Stimulated activated CD8-positive, alpha-beta memory T cell treated with anti-CD3 and anti-CD28 coated beads, Interleukin-7, amount 100 ng/mL, for 48 hours (primary cell): ENCODE results near the gene TFDP1.
"Not testable (repeated sequence)": the region's sequence is repeated elsewhere in the genome, so short reads cannot be mapped to it uniquely, and the experiment has no call there.

Experiments
- DNase-seq, 2 donors: peaks; one replicate each; pipeline ENCODE4 v3.0.0-alpha.2; 2020; ENCODE audit warnings: low read depth in 1 of 2; ENCODE audit errors: extremely low read depth in 1 of 2

TFDP1 gene

DNA sequence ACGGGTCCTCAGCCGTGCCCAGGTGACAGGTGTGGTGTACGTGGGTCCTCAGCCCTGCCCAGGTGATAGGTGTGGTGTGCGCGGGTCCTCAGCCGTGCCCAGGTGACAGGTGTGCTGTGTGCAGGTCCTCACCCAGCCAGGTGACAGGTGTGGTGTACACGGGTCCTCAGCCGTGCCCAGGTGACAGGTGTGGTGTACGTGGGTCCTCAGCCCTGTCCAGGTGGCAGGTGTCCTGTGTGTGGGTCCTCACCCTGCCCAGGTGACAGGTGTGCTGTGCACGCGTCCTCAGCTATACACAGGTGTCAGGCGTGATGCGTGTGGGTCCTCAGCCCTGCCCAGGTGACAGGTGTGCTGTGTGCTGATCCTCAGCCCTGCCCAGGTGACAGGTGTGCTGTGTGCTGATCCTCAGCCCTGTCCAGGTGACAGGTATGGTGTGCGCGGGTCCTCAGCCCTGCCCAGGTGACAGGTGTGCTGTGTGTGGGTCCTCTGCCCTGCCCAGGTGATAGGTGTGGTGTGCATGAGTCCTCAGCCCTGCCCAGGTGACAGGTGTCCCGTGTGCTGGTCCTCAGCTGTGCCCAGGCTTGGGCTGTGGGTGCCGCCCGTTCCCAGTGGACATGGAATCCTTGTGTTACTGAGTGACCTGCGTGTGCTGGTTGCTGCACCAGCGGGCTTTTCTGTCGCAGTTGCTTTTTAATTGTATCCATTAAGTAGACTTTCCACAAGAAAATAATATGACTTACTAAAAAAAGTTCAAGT, 9.7 kb downstream of the TFDP1 start:
- DNase-seq, result not testable (repeated sequence)

DNA sequence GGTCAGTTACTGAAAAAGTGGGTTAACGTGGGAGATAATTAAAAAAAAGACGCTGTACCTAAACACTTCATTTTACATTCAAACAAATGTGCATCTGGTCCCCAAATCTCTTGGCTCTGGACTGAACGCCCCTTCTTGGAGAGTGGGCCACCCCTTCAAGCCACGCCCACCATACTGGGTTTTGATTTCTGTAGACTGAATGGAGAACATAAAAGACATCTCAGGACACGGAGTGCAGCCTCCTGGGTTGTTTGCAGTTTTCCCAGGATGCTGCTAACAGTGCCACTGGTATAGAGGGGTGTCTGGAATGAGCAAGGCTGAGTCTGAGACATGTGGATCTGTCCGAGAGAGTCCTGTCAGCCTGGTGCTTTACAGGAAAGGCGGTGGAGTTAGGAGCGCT, 10.6 kb downstream of the TFDP1 start:
- DNase-seq, result no peak

DNA sequence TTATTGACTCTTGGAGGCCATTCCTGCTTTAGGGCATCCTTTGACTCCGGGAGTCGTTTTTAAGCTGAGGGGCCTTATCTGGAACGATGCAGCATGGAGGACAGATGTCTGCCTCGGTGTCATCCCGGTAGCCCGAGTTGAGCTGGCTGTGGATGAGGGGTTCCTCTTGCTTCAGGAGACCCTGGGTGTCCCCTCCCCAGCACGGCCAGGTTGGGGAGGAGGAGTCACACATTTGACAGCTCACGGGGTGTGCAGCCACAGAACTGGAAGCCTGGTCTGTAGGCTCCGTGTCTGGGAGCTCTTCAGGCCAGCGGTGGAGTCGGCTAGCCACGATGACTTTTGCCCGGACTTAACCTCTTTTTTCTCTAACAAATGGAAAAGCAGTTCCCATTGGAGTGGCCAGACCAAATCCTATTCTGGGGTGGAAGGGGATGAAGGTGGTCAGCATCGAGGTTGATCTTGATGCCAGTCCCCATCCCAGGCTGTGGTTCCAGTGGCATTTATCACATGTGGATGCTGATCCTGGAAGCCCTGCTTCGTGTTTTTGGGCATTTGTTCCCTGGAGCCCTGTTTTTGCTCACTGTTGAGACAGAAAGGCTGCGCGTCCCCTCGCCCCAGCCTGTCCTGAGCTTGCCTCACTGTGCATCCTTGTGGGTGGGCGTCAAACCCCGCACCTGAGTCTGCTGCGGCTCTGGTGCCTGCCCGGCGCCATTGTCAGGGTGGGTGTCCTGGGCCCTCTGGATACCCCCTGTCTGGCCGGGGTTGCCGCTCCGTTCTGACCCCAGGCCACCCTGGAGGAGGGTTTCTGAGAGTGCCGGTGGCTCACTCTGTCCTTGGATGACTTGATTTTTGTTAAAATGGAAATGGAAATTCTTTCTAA, 12.0 kb downstream of the TFDP1 start:
- no peak for DNase-seq

DNA sequence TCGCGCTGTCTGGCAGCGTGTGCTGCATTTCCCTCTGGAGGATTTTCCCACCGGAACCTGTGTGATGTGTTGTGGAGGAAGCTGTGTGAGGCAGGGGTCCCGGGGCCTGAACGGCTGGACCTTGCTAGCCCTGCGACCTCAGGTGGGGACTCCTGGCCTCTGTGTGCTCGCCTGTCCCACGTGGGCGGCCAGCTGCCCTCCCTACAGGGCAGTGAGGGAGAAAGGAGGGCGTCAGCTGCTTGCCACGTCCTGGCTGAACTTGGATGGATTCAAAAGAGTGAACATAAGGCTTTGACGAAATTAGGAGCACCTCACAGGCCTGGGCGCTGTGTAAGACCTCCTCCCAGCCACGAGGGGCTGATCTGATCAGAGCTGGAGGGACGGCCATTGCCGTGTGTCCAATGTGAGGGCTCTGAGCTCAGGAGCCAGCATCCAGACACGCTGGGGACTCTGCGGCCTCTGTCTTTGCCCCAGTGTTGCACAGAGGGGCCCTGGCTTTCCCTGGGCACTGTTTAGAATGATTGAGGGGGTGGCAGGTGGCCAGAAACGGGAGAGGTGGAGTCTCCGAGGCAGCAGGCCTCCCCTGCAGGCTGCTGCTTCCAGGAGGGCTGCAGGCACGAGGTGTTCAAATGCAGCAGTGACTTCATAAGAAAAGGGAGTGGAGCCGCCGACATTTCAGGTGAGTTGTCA, 13.0 kb downstream of the TFDP1 start:
- no peak for DNase-seq

DNA sequence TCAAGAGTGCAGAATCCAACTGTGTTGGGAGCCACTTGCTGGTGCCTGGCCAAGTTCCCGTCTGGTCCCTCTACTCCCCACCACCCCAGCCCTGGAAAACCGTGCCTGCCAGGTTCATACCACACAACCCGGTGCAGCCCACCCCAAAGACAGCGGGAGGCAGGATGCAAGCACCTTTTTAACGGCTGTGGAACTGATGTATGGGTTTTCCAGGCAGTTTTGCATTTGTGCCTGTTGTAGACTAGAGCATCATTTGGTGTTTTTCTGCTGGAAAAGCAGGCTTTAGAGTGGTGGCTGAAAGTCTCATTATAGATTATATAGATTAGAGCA, 13.5 kb downstream of the TFDP1 start:
- no peak for DNase-seq

DNA sequence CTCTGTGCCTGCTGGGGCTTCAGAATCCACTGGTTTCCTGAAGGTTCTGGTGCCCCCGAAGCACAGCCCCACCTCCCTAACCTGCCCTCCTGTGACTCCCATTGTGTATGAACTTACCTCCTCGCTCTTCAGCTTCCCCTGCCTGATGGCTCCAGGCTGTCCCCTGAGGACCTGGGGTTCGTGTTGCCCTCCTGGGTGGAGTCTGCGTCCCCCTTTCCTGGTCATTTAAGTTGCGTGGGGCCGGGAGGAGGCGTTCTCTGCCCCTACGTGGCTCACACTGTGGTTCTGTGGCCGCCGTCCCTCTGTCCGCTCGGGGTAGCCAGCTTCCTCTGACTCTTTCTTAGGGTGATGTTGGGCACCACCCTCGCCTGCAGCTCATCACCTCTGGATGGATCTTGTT, 13.9 kb downstream of the TFDP1 start:
- no peak for DNase-seq

DNA sequence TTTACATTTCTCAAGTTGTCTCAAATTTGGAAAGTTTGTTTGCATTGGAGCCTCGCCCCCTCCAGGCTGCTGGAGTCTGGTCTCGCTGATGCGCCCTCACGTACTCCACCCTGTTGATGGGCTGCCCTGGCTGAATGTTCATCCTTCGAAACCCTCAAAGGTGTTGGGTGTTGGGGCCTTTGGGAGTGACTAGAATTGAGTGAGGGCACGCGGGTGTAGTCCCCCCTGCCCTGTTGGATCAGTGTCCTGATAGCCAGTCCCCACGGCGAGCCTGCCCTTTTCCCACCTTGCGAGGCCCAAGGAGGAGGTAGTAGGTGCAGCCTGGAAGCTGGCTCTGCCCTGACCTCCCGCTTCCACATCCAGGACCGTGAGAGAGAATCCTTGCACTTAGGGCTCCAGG, 14.8 kb downstream of the TFDP1 start:
- DNase-seq, result no peak

DNA sequence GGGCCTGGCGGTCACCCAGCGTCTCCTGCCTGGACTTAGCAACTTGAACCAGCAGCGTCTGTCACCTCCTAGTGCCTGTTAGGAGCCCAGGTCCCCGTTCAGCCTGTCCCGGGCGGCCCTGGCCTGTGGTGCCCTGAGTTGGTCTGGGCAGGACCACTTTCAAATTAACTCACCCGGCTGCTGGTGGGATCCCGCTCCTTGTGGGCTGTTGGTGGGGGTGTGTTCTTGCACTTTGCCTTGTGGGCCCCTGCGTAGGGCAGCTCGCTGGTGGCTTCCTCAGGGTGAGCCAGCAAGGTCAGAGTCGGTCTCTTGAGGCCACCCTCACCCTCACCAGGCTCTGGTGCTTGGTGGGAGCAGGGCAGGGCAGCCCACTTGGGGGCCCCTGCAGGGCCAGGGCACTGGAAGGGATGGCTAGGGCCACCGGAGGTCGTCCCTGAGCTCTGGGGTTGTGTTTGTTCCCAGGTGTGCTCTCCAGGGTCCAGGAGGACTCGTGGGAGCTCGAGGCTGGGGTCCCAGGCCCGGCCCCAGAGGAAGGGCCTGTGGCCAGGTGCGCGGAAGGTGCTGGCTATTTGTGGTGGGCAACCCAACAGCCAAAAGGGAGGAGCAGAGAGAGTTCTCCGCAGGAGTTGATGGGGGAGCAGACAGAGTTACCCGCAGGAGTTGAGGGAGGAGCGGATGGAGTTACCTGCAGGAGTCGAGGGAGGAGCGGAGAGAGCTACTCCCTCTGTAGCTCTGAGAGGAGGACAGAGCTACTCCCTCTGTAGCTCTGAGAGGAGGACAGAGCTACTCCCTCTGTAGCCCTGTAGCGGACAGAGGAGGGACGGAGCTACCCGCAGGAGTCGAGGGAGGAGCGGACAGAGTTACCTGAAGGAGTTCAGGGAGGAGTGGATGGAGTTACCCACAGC, 16.9 kb downstream of the TFDP1 start:
- DNase-seq, result no peak

DNA sequence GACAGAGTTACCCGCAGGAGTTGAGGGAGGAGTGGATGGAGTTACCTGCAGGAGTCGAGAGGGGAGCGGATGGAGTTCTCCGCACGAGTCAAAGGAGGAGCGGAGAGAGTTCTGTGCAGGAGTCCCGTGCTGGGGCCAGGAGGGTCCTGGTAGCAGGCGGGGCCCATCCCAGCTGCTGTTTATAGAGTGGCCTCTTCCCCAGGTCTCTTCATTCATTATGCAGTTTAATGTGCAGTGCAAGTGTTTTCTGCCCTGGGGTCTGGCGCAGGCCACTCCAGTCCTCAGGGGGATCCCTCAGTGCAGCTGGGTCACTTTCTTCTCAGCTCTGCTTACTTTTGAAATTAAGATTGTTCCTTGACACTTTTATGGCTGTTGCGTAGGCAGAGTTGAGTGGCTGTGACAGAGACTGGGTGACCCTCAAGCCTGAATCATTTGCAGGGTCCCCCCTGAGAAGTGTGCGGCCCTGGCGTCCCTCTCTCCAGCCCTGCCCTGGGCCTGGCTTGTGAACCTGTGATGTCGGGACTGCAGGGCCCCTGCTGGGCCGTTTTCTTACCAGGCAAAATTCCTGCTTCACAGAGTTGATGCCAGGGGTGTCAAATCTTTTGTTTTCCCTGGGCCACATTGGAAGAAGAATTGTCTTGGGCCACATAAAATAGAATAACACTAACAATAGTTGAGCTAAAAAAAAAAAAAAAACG, 17.9 kb downstream of the TFDP1 start:
- DNase-seq, result no peak

DNA sequence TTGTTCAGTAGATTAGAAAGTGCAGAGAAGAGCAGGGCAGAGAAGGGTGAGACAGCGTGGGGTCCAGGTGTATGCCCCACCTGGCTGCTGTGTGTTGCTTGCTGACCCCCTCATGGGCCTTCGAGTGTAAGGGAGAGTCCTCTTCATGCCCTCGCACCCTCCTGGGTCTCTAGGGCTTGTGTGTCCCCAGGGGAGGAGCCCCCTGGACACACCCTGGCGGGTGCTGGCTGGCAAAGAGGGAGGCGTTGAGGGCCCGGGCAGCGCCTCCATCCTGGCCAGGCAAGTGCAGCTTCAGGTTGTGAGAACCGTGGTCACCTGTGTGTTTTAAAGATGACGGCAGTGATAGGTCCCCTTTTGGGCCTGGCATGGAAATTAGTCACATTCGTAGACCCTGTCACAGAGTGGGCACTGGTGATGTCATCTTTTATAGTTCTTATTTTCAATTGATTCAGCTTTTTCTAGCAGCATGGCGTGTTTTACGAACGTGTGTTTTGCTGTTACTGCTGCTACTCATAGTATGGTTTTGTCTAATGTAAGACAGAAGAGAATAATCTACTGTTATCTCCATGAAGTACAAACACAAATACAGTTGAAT, 18.7 kb downstream of the TFDP1 start:
- no peak for DNase-seq

DNA sequence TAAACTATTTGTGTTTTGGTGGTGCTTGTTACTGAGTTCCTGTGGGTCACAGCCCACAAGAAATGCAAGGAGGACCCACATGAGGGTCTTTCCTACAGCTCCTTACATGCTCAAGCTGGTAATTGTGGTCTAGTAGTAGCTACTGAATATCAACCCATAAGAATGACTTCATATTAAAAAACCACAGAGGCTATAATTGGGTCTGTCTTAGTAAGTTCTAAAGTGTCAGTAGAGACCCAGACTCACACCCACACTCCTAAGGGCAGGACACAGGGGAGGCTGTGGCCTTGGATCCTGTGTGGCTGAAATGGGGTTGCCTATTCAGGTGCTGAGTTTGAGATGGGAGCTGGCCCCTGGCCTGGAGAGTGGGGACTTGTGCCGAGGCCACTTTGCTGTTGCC, 19.6 kb downstream of the TFDP1 start:
- DNase-seq, result no peak

DNA sequence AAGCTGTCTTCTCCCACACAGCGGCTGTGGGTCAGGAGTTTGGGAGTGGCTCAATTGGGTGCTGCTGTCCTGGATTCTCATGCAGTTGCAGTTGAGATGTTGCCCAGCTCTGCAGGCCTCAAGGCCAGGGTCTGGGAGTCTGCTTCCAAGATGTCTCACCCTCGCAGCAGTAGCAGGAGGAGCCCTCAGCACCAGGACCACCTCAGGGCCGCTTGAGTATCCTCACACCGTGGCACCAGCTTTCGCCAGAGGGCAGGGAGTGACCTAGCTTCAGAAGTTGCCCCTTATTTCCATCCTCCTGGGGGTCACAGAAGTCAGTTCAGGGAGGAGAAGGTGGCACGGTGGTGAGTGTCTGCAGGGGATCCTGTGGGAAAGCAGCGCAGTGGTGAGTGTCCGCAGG, 20.9 kb downstream of the TFDP1 start:
- DNase-seq, result no peak

DNA sequence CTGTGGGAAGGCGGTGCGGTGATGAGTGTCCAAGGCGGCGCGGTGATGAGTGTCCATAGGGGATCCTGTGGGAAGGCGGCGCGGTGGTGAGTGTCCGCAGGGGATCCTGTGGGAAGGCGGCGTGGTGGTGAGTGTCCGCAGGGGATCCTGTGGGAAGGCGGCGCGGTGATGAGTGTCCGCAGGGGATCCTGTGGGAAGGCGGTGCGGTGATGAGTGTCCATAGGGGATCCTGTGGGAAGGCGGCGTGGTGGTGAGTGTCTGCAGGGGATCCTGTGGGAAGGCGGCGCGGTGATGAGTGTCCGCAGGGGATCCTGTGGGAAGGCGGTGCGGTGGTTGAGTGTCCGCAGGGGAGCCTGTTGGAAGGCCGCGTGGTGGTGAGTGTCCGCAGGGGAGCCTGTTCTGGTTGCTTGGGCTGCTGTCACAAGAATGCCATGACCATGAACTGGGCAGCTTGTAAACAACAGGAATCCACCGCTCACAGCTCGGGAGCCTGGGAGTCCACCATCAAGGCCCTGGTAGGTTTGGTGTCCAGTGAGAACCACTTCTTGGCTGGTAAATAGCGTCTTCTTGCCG, 21.4 kb downstream of the TFDP1 start:
- no peak for DNase-seq

DNA sequence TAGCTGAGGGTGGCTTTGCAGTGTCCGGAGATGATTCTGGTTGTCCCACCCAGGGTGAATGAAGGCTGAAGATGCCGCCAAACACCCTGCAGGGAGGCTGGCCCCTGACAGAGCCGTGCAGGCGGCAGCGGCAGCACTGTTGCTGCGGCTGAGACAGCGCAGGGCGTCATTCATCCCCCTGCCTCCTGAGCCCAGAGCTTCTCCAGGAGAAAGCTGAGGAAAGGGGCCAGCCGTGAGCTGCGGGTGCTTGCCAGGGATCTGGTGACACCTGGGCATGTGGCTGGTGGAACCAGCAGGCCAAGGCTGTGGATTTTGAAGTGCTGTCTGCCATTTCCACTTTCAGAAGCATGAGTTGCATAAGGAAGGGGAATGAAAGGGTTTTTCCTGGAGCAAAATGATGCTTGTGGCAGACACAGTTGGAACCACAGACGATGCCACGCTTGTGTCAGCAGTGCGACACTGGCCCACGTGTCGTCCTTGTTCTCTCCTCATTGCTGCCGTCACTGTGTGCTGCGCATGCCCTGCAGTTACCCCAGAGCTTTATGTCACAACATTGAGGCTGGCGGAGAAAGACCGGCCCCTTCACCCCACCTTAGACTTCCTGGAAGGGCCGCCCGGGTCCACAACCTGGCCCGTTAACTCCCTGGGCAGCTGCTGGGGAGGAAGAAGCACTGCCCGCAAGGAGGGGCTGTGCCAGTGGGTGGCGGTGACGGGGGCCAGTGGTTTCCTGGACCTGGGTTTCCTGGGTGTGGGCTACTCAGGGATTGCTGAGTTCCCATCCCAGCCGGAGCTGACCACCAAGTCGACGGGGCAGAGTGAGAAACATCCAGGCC, 22.7 kb downstream of the TFDP1 start:
- no peak for DNase-seq

DNA sequence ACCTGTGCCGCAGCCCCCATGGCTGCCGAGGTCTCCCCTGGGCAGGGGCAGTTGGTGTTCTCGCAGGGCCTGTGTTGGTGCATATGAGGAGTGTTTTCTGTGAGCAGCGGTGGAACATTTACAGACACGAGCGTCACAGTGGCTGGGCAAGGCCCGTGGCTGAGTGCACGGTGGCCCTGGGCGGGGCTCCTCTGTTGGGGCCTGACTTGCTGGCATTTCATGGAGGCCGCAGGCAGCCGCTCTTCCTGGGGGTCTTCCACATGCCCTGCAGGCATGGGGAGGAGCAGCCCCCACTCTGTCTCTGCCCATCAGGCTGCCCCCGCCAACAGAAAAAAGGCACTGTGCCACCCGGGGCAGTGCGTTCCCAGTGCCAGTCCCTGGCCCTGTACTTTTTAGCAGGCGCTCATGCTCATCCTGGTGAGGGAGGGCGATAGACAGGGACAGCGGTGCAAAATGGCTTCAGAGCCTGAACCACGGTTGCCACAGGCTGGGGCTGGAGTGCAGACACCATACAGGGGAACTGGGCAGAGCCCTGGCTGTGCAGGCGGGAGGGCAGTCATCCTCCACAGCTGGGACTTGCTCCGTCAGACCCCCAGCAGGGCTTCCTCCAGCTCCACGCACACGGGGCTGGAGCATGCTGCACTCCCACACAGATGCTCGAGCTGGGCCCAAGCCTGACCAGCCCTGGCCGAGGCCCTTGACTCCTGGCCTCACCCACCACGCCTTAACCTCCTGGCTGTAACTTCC, 23.5 kb downstream of the TFDP1 start:
- no peak for DNase-seq

DNA sequence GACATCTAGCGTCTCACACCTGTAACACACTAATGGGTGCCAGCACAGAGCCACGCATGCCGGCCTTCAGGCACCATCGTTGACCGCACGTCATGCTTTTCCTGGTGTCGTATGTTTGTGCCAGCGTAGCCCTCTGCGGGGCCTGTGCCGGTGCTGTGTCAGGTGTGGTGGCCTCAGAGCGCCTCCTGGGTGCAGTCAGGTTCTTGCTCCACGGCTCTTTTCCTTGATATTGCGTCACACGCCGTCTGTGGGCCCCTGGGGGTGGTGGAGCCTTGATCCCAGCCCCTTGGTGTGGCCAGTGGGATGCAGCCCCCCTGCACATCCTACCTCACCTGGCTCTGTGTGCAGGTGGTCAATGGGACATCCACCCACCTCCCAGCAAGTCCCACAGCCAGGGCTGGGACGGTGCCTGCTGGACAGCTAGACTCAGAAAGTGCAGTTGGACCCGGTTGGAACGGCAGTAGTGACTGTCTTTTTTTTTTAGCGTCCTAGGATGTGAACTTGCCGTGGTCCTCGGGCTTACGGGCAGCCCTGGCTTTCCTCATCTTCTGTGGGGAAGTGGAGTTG, 24.5 kb downstream of the TFDP1 start:
- no peak for DNase-seq

DNA sequence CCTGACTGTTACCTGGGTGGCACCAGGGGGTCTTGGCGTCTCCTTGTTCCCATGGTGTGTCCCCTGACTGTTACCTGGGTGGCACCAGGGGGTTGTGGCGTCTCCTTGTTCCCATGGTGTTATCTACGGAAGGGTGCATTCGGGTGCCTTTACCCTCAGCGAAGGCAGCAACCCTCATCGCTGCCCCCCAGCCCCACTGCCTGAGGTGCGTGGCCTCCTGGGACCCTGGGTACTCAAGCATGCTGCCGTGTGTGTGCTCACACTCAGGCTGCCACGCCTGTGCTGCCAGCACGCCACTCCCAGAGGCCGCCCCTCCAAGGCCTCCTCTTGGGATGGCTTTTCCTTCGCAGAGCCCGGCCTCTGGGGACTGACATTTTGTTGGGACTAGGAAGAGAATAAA, 25.1 kb downstream of the TFDP1 start:
- no peak for DNase-seq

DNA sequence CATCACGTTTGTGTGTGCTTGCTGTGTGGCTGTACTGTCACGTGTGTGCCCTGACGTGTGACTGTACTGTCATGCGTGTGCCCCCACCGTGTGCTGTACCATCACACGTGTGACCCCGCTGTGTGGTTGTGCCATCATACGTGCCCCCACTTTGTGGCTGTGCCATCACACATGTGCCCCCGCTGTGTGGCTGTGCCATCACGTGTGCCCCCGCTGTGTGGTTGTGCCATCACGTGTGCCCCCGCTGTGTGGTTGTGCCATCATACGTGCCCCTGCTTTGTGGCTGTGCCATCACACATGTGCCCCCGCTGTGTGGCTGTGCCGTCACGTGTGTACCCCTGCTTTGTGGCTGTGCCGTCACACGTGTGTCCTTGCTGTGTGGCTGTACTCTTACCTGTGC, 25.7 kb downstream of the TFDP1 start:
- DNase-seq, result no peak
